ENCODE measurements around the gene TMPRSS2.

TMPRSS2 gene

GRCh38 chr21:41447356-41447755, 60.6 kb downstream of the TMPRSS2 start:
- H3K9ac ChIP-seq (ENCODE audit: low read depth, low read length, poor library complexity), result no peak overlapping the region
- H3K4ac ChIP-seq (ENCODE audit: low read length), result no peak overlapping the region
- H4K8ac ChIP-seq (ENCODE audit: low read depth, low read length), result no peak overlapping the region

GRCh38 chr21:41446586-41446985, 61.4 kb downstream of the TMPRSS2 start:
- Histone ChIP-seq H2AFZ (ENCODE audit: low read length) (no peak overlapping the region), H3K4me1 (ENCODE audit: control insufficient read depth in 2 of 2, insufficient read depth in 1 of 2, low read depth in 1 of 2, low read length in 2 of 2) (no peaks in the 10 kb centered on the region), H3K27me3 (ENCODE audit: control insufficient read depth in 3 of 3, insufficient read depth in 3 of 3, low read depth in 1 of 3, low read length in 3 of 3) (no peaks in the 10 kb centered on the region), H3K4me3 (ENCODE audit: low read length in 2 of 2) (no peak overlapping the region), H3K9me3 (replicated peaks in 1 of 2; ENCODE audit: control insufficient read depth in 2 of 2, insufficient read depth in 1 of 2, low read depth in 1 of 2, low read length in 2 of 2) (no peaks in the 10 kb centered on the region), H3K27ac (replicated peaks; ENCODE audit: low read length) (no peak overlapping the region), H2BK15ac (ENCODE audit: low read length) (no peak overlapping the region), H4K91ac (ENCODE audit: low read depth, low read length, poor library complexity) (no peak overlapping the region), H3K36me3 (replicated peaks in 1 of 2; ENCODE audit: control insufficient read depth in 2 of 2, insufficient read depth in 2 of 2, low read length in 2 of 2) (no peaks in the 10 kb centered on the region), H2BK12ac (ENCODE audit: low read length) (no peak overlapping the region), H2BK120ac (ENCODE audit: low read depth, low read length) (no peak overlapping the region), H2BK5ac (ENCODE audit: low read length) (no peak overlapping the region), H4K8ac (ENCODE audit: low read depth, low read length) (no peak overlapping the region), H3K4me2 (ENCODE audit: insufficient read depth, low read length, poor library complexity, severe bottlenecking) (no peak overlapping the region), H3K18ac (ENCODE audit: low read length) (no peak overlapping the region), H2AK5ac (ENCODE audit: low read depth, low read length) (no peak overlapping the region), H3K9ac (ENCODE audit: low read depth, low read length, poor library complexity) (no peak overlapping the region), H3K14ac (ENCODE audit: low read length) (no peak overlapping the region), H3K79me1 (ENCODE audit: low read depth, low read length) (no peaks in the 10 kb centered on the region), H3K4ac (ENCODE audit: low read length) (no peak overlapping the region), H3K23ac (ENCODE audit: low read depth, low read length, poor library complexity) (no peak overlapping the region)
- DNase-seq (ENCODE audit: low spot score), result no peak
- WGBS, 2 donors (ENCODE audit: extremely low coverage in 2 of 2, insufficient read length in 2 of 2, insufficient replicate concordance in 1 of 2), result no CpG with 5 or more reads among the region's 4 CpGs

More at GRCh38 chr21:41447356-41447755, 60.6 kb downstream of the TMPRSS2 start:
- Histone ChIP-seq H2BK15ac (ENCODE audit: low read length) (no peak overlapping the region), H3K36me3 (replicated peaks in 1 of 2; ENCODE audit: control insufficient read depth in 2 of 2, insufficient read depth in 2 of 2, low read length in 2 of 2) (no peaks in the 10 kb centered on the region), H4K91ac (ENCODE audit: low read depth, low read length, poor library complexity) (no peak overlapping the region), H2BK12ac (ENCODE audit: low read length) (no peak overlapping the region), H3K27ac (replicated peaks; ENCODE audit: low read length) (no peak overlapping the region), H3K4me2 (ENCODE audit: insufficient read depth, low read length, poor library complexity, severe bottlenecking) (no peak overlapping the region), H2BK120ac (ENCODE audit: low read depth, low read length) (no peak overlapping the region), H2AK5ac (ENCODE audit: low read depth, low read length) (no peak overlapping the region), H2AFZ (ENCODE audit: low read length) (no peak overlapping the region), H3K27me3 (ENCODE audit: control insufficient read depth in 3 of 3, insufficient read depth in 3 of 3, low read depth in 1 of 3, low read length in 3 of 3) (no peaks in the 10 kb centered on the region), H3K9me3 (replicated peaks in 1 of 2; ENCODE audit: control insufficient read depth in 2 of 2, insufficient read depth in 1 of 2, low read depth in 1 of 2, low read length in 2 of 2) (no peaks in the 10 kb centered on the region), H2BK5ac (ENCODE audit: low read length) (no peak overlapping the region), H3K14ac (ENCODE audit: low read length) (no peak overlapping the region), H3K4me3 (ENCODE audit: low read length in 2 of 2) (no peak overlapping the region), H3K23ac (ENCODE audit: low read depth, low read length, poor library complexity) (no peak overlapping the region), H3K79me1 (ENCODE audit: low read depth, low read length) (no peaks in the 10 kb centered on the region), H3K18ac (ENCODE audit: low read length) (no peak overlapping the region), H3K4me1 (ENCODE audit: control insufficient read depth in 2 of 2, insufficient read depth in 1 of 2, low read depth in 1 of 2, low read length in 2 of 2) (no peaks in the 10 kb centered on the region)
- no CpG with 5 or more reads among the region's 3 CpGs for WGBS, 2 donors (ENCODE audit: extremely low coverage in 2 of 2, insufficient read length in 2 of 2, insufficient replicate concordance in 1 of 2)
- DNase-seq (ENCODE audit: low spot score), result no peak

GRCh38 chr21:41445465-41445862, 62.5 kb downstream of the TMPRSS2 start:
- no peaks in the 10 kb centered on the region for H3K27me3 ChIP-seq (ENCODE audit: control insufficient read depth in 3 of 3, insufficient read depth in 3 of 3, low read depth in 1 of 3, low read length in 3 of 3)
- H2BK120ac ChIP-seq (ENCODE audit: low read depth, low read length), result no peak overlapping the region
- no CpG with 5 or more reads among the region's 7 CpGs for whole genome bisulfite sequencing, 2 donors (ENCODE audit: extremely low coverage in 2 of 2, insufficient read length in 2 of 2, insufficient replicate concordance in 1 of 2)

GRCh38 chr21:41444703-41445464, 63.1 kb downstream of the TMPRSS2 start:
- Histone ChIP-seq H3K27me3 (ENCODE audit: control insufficient read depth in 3 of 3, insufficient read depth in 3 of 3, low read depth in 1 of 3, low read length in 3 of 3) (no peaks in the 10 kb centered on the region), H2AK5ac (ENCODE audit: low read depth, low read length) (no peak overlapping the region), H3K23ac (ENCODE audit: low read depth, low read length, poor library complexity) (no peak overlapping the region), H2BK5ac (ENCODE audit: low read length) (no peak overlapping the region), H4K91ac (ENCODE audit: low read depth, low read length, poor library complexity) (no peak overlapping the region), H3K4ac (ENCODE audit: low read length) (no peak overlapping the region), H3K18ac (ENCODE audit: low read length) (no peak overlapping the region), H2BK120ac (ENCODE audit: low read depth, low read length) (no peak overlapping the region), H3K79me1 (ENCODE audit: low read depth, low read length) (no peaks in the 10 kb centered on the region), H2AFZ (ENCODE audit: low read length) (no peak overlapping the region), H4K8ac (ENCODE audit: low read depth, low read length) (no peak overlapping the region), H3K27ac (replicated peaks; ENCODE audit: low read length) (no peak overlapping the region), H2BK12ac (ENCODE audit: low read length) (no peak overlapping the region), H3K4me2 (ENCODE audit: insufficient read depth, low read length, poor library complexity, severe bottlenecking) (no peak overlapping the region), H2BK15ac (ENCODE audit: low read length) (no peak overlapping the region), H3K4me3 (ENCODE audit: low read length in 2 of 2) (no peak overlapping the region), H3K4me1 (ENCODE audit: control insufficient read depth in 2 of 2, insufficient read depth in 1 of 2, low read depth in 1 of 2, low read length in 2 of 2) (no peaks in the 10 kb centered on the region), H3K36me3 (replicated peaks in 1 of 2; ENCODE audit: control insufficient read depth in 2 of 2, insufficient read depth in 2 of 2, low read length in 2 of 2) (no peaks in the 10 kb centered on the region), H3K9ac (ENCODE audit: low read depth, low read length, poor library complexity) (no peak overlapping the region), H3K14ac (ENCODE audit: low read length) (no peak overlapping the region), H3K9me3 (replicated peaks in 1 of 2; ENCODE audit: control insufficient read depth in 2 of 2, insufficient read depth in 1 of 2, low read depth in 1 of 2, low read length in 2 of 2) (no peaks in the 10 kb centered on the region)
- no peak for DNase-seq (ENCODE audit: low spot score)
- no CpG with 5 or more reads among the region's 13 CpGs for whole genome bisulfite sequencing, 2 donors (ENCODE audit: extremely low coverage in 2 of 2, insufficient read length in 2 of 2, insufficient replicate concordance in 1 of 2)

More at GRCh38 chr21:41445465-41445862, 62.5 kb downstream of the TMPRSS2 start:
- H3K79me1 ChIP-seq (ENCODE audit: low read depth, low read length), result no peaks in the 10 kb centered on the region
- no peak overlapping the region for H2BK5ac ChIP-seq (ENCODE audit: low read length)
- H3K9me3 ChIP-seq (replicated peaks in 1 of 2; ENCODE audit: control insufficient read depth in 2 of 2, insufficient read depth in 1 of 2, low read depth in 1 of 2, low read length in 2 of 2), result no peaks in the 10 kb centered on the region
- H3K4me3 ChIP-seq (ENCODE audit: low read length in 2 of 2), result no peak overlapping the region
- no peak overlapping the region for H3K27ac ChIP-seq (replicated peaks; ENCODE audit: low read length)
- no peak overlapping the region for H3K4ac ChIP-seq (ENCODE audit: low read length)
- no peaks in the 10 kb centered on the region for H3K36me3 ChIP-seq (replicated peaks in 1 of 2; ENCODE audit: control insufficient read depth in 2 of 2, insufficient read depth in 2 of 2, low read length in 2 of 2)
- no peak overlapping the region for H3K4me2 ChIP-seq (ENCODE audit: insufficient read depth, low read length, poor library complexity, severe bottlenecking)
- H4K91ac ChIP-seq (ENCODE audit: low read depth, low read length, poor library complexity), result no peak overlapping the region
- H2BK15ac ChIP-seq (ENCODE audit: low read length), result no peak overlapping the region
- H2AFZ ChIP-seq (ENCODE audit: low read length), result no peak overlapping the region
- H4K8ac ChIP-seq (ENCODE audit: low read depth, low read length), result no peak overlapping the region
- no peak for DNase-seq (ENCODE audit: low spot score)
- H2BK12ac ChIP-seq (ENCODE audit: low read length), result no peak overlapping the region
- H3K23ac ChIP-seq (ENCODE audit: low read depth, low read length, poor library complexity), result no peak overlapping the region
- H3K4me1 ChIP-seq (ENCODE audit: control insufficient read depth in 2 of 2, insufficient read depth in 1 of 2, low read depth in 1 of 2, low read length in 2 of 2), result no peaks in the 10 kb centered on the region
- H3K9ac ChIP-seq (ENCODE audit: low read depth, low read length, poor library complexity), result no peak overlapping the region
- no peak overlapping the region for H3K14ac ChIP-seq (ENCODE audit: low read length)
- no peak overlapping the region for H2AK5ac ChIP-seq (ENCODE audit: low read depth, low read length)
- no peak overlapping the region for H3K18ac ChIP-seq (ENCODE audit: low read length)

All from neuronal stem cell (in vitro differentiated cells).